Tibial artery (tissue), 4 donors: ENCODE measurements around the gene CCSER1.

Experiments used
- DNase-seq, 2 donors: peaks; one replicate each; pipeline ENCODE4 v3.0.0-alpha.2; 2019
- H3K27ac ChIP-seq, 2 donors: fragments of 200-600 bp; sonication (generic) in 1 of 2; 1 replicate in 1 of 2; 2 replicates in 1 of 2; pipeline ENCODE4 v1.5.1; 2018 to 2019; ENCODE audit warnings: mild to moderate bottlenecking in 1 of 2
- H3K27me3 ChIP-seq, 2 donors: fragments of 200-600 bp; sonication (generic) in 1 of 2; one replicate each; pipeline versions ENCODE4 v1.5.1 to v1.6.0; 2016 to 2019
- H3K36me3 ChIP-seq, 3 donors: fragments of 200-600 bp; sonication (generic) in 2 of 3; one replicate each; pipeline ENCODE4 v1.5.1; 2016 to 2019; ENCODE audit warnings: mild to moderate bottlenecking in 2 of 3
- H3K4me1 ChIP-seq, 4 donors: fragments of 200-600 bp; sonication (generic) in 2 of 4; 1 replicate in 3 of 4; 2 replicates in 1 of 4; pipeline ENCODE4 v1.5.1; 2016 to 2019
- H3K4me3 ChIP-seq, 2 donors: fragments of 200-600 bp; sonication (generic) in 1 of 2; 1 replicate in 1 of 2; 2 replicates in 1 of 2; pipeline ENCODE4 v1.5.1; 2018 to 2019; ENCODE audit warnings: mild to moderate bottlenecking in 2 of 2
- H3K9me3 ChIP-seq, 3 donors: fragments of 200-600 bp; sonication (generic) in 1 of 3; one replicate each; pipeline ENCODE4 v1.5.1; 2016 to 2019
- CTCF ChIP-seq, 2 experiments: fragments of 200-600 bp in 1 of 2; fragments of 450-650 bp in 1 of 2; IDR thresholded peaks; one replicate each; pipeline ENCODE4 v1.5.1; 2017 to 2019; ENCODE audit warnings: antibody characterized with exemption in 2 of 2, mild to moderate bottlenecking in 1 of 2, moderate library complexity in 1 of 2
- intact Hi-C: fragments of 100-400 bp; cut with DNase I; formaldehyde crosslinking; loops from one replicate; pipeline ENCODE4 v1.15.0; 2023; ENCODE audit warnings: low total_unique reads

CCSER1 gene

DNA sequence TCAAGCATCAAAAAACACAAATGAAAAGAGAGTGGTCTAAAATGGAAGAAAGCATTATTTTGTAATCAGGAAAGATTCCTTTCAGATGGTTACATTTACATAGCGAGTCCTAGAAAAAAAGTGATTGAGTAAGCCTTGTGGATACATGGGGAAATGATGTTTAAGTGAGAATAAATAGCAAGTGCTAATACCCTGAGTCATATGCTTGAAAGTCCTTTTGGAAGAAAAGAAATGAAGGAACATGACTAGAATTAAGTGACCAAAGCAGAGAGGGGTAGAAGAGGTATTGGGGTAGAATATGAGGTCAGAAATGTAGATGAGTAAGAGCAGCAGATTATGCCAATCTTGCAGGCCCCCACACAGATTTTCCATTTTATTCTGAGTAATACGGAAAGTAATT lies 1361.8 kb downstream of the CCSER1 start:
- Histone ChIP-seq H3K36me3 (no peaks in the 10 kb centered on the region), H3K4me1 (no peaks in the 10 kb centered on the region), H3K27ac (no peak overlapping the region), H3K4me3 (no peak overlapping the region), H3K9me3 (no peaks in the 10 kb centered on the region), H3K27me3 (no peaks in the 10 kb centered on the region)
- TF ChIP-seq CTCF (IDR thresholded peaks at IDR 0.05): no peak
- intact Hi-C loops: no loop called here
- no peak for DNase-seq

- Histone ChIP-seq H3K9me3 (no peaks in the 10 kb centered on the region), H3K36me3 (no peaks in the 10 kb centered on the region), H3K27me3 (no peaks in the 10 kb centered on the region), H3K4me1 (no peaks in the 10 kb centered on the region), H3K4me3 (no peak overlapping the region), H3K27ac (no peak overlapping the region)
- no peak for TF ChIP-seq CTCF (IDR thresholded peaks at IDR 0.05)
- intact Hi-C loops: no loop called here
- no peak for DNase-seq
Observed at GRCh38 chr4:91497892-91498291, 1370.7 kb downstream of the CCSER1 start.

- Histone ChIP-seq H3K9me3 (no peaks in the 10 kb centered on the region), H3K4me3 (no peak overlapping the region), H3K27me3 (no peaks in the 10 kb centered on the region), H3K4me1 (no peaks in the 10 kb centered on the region), H3K36me3 (no peaks in the 10 kb centered on the region), H3K27ac (no peak overlapping the region)
- TF ChIP-seq CTCF (IDR thresholded peaks at IDR 0.05): no peak
- DNase-seq: no peak
- intact Hi-C loops: no loop called here
Observed at GRCh38 chr4:91502365-91502764, 1375.2 kb downstream of the CCSER1 start.

DNA sequence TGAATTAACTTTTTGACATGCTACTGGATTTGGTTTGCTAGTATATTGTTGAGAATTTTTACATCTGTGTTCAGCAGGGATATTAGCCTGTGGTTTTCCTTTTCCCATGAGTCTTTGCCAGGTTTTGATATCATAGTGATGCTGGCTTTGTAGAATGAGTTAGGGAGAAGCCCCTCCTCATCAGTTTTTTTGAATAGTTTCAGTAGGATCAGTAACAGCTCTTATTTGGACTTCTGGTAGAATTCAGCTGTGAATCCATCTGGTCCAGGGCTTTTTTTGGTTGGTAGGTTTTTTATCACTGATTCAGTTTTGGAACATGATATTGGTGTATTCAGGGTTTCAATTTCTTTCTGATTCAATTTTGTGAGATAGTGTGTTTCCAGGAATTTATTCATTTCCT lies 1386.1 kb downstream of the CCSER1 start:
- no peak overlapping the region for H3K4me3 ChIP-seq
- no peak for DNase-seq
- H3K27me3 ChIP-seq: no peaks in the 10 kb centered on the region
- H3K4me1 ChIP-seq: no peaks in the 10 kb centered on the region
- TF ChIP-seq CTCF (IDR thresholded peaks at IDR 0.05): no peak
- no peaks in the 10 kb centered on the region for H3K36me3 ChIP-seq
- H3K9me3 ChIP-seq: peaks cover 0 to 14% (median 0%) of the 10 kb centered on the region in 3 donors
- no peak overlapping the region for H3K27ac ChIP-seq
- intact Hi-C loops: no loop called here

- no peaks in the 10 kb centered on the region for H3K27me3 ChIP-seq
- peaks cover 0 to 4% (median 0%) of the 10 kb centered on the region in 3 donors for H3K9me3 ChIP-seq
- H3K4me3 ChIP-seq: no peak overlapping the region
- no peaks in the 10 kb centered on the region for H3K36me3 ChIP-seq
- intact Hi-C loops: no loop called here
- DNase-seq: no peak
- H3K27ac ChIP-seq: no peak overlapping the region
- no peaks in the 10 kb centered on the region for H3K4me1 ChIP-seq
- TF ChIP-seq CTCF (IDR thresholded peaks at IDR 0.05): no peak
Observed at GRCh38 chr4:91519155-91519554, 1392.0 kb downstream of the CCSER1 start.

- intact Hi-C loops: no loop called here
- no peak for TF ChIP-seq CTCF (IDR thresholded peaks at IDR 0.05)
- Histone ChIP-seq H3K36me3 (no peaks in the 10 kb centered on the region), H3K4me3 (no peak overlapping the region), H3K27me3 (no peaks in the 10 kb centered on the region), H3K4me1 (no peaks in the 10 kb centered on the region), H3K9me3 (peaks cover 0 to 4% (median 0%) of the 10 kb centered on the region in 3 donors), H3K27ac (no peak overlapping the region)
- DNase-seq: no peak
Observed at GRCh38 chr4:91525621-91526020, 1398.4 kb downstream of the CCSER1 start.
